ENCODE data around the gene CD82. TPM values are rescaled to one million over a fixed set of nuclear protein-coding genes. Genes with fewer than 3 reads are reported as not detected.

The CD82 gene
- total RNA-seq, 4 donors from 2014 or later, result 10.2 to 26.3 (median 20.8) TPM

DNA sequence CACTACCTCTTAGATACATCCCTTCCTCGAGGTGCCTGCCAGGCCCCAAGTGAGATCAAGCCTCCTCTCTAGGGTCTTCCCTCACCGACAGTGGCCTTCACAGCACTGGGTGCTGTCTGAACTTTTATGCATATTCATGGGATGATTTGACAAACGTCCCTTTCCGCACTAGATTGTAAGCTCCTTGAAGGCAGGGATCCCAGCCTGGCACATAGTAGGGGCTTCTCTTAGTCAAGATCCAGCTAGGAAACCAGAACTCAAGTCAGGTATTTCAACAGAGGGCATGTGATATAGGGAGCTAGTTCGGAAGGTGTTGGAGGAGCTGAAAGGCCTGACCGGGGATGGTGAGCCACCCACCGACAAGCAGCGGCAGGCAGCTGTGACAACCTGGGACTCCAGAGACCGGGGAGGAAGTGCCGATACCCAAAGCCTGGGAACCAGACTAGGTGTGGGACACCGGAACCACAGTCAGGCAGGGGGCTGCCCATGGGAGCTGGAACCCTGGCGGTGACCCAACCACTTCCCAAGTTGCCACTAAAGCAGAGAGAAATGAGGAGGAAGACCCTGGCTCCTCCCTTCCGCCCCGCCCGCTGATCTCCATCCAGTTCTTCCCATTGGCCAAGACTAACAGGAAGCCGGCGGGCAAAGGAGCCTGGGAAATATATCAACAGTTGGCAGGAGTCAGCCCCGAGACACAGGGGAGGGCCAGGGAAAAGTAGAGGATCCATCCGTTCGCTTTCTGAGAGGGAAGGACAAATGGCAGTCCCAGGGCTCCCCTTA lies 39.8 kb upstream of the CD82 start:
- Histone ChIP-seq H3K4me3 (no peak overlapping the region), H3K9me3 (no peaks in the 10 kb centered on the region), H3K36me3 (no peaks in the 10 kb centered on the region), H3K27me3 (no peaks in the 10 kb centered on the region), H3K27ac (no peak overlapping the region), H3K4me1 (no peaks in the 10 kb centered on the region)
- TF ChIP-seq, protein P1, sequence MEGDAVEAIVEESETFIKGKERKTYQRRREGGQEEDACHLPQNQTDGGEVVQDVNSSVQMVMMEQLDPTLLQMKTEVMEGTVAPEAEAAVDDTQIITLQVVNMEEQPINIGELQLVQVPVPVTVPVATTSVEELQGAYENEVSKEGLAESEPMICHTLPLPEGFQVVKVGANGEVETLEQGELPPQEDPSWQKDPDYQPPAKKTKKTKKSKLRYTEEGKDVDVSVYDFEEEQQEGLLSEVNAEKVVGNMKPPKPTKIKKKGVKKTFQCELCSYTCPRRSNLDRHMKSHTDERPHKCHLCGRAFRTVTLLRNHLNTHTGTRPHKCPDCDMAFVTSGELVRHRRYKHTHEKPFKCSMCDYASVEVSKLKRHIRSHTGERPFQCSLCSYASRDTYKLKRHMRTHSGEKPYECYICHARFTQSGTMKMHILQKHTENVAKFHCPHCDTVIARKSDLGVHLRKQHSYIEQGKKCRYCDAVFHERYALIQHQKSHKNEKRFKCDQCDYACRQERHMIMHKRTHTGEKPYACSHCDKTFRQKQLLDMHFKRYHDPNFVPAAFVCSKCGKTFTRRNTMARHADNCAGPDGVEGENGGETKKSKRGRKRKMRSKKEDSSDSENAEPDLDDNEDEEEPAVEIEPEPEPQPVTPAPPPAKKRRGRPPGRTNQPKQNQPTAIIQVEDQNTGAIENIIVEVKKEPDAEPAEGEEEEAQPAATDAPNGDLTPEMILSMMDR (IDR thresholded peaks at IDR 0.05), result no peak
- no peak for TF ChIP-seq POLR2A (IDR thresholded peaks at IDR 0.05)
- intact Hi-C loops (cut with DNase I; ENCODE audit: low total_unique reads), result no loop called here
- no peak for DNase-seq

GRCh38 chr11:44526438-44526837 lies 39.0 kb upstream of the CD82 start:
- TF ChIP-seq, protein P1 (IDR thresholded peaks at IDR 0.05), result no peak
- TF ChIP-seq POLR2A (IDR thresholded peaks at IDR 0.05), result no peak
- Histone ChIP-seq H3K36me3 (no peaks in the 10 kb centered on the region), H3K27ac (no peak overlapping the region), H3K4me1 (no peaks in the 10 kb centered on the region), H3K27me3 (no peaks in the 10 kb centered on the region), H3K4me3 (no peak overlapping the region), H3K9me3 (no peaks in the 10 kb centered on the region)
- intact Hi-C loops (cut with DNase I; ENCODE audit: low total_unique reads), result no loop called here
- DNase-seq, result no peak

DNA sequence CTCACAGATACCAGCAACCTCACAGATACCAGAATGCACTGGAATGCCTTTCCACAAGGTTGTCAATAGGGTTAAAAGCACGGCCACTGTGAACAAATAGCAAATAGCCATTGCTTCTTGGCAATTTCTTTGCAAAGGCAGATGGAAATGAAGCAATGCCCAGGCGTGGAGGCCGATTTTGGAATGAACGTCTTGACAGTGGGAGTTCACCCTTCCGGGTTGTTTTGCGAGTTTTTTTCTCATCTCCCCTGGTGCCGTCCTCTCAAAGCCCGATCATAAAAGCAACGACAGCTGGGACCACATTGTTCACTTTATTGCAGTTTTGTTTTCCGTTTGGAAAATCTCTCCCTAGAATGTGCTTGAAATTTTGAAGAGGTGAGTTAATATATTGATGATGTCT lies 38.0 kb upstream of the CD82 start:
- H3K4me3 ChIP-seq, result no peak overlapping the region
- TF ChIP-seq POLR2A (IDR thresholded peaks at IDR 0.05), result no peak
- TF ChIP-seq, protein P1 (IDR thresholded peaks at IDR 0.05), result no peak
- intact Hi-C loops (cut with DNase I; ENCODE audit: low total_unique reads), result no loop called here
- H3K27me3 ChIP-seq, result no peaks in the 10 kb centered on the region
- DNase-seq, result no peak
- no peaks in the 10 kb centered on the region for H3K4me1 ChIP-seq
- H3K36me3 ChIP-seq, result no peaks in the 10 kb centered on the region
- no peak overlapping the region for H3K27ac ChIP-seq
- H3K9me3 ChIP-seq, result no peaks in the 10 kb centered on the region

DNA sequence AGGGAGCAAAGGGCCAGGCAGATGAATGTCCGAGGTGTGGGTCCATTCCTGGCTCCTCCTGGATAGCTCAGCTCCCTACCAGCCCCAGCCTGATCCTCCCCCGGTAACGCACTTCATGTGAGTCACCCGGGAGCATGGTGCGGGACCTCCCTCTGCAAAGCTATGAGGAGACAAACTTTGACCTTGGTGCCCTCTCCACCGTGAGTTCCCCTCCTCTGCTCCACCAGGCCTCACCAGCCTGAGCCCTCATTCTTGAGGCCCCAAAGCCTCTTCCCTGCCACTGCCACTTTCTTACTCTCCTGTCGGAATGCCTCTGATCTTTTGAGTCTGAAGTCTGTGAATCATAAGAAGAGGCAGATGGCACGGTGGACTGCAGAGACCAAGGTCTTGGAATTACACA lies 37.4 kb upstream of the CD82 start:
- no peak for TF ChIP-seq POLR2A (IDR thresholded peaks at IDR 0.05)
- TF ChIP-seq, protein P1 (IDR thresholded peaks at IDR 0.05), result no peak
- Histone ChIP-seq H3K27me3 (no peaks in the 10 kb centered on the region), H3K9me3 (no peaks in the 10 kb centered on the region), H3K36me3 (no peaks in the 10 kb centered on the region), H3K4me3 (no peak overlapping the region), H3K4me1 (no peaks in the 10 kb centered on the region), H3K27ac (no peak overlapping the region)
- intact Hi-C loops (cut with DNase I; ENCODE audit: low total_unique reads), result no loop called here
- no peak for DNase-seq

- Histone ChIP-seq H3K27ac (no peak overlapping the region), H3K27me3 (no peaks in the 10 kb centered on the region), H3K36me3 (no peaks in the 10 kb centered on the region), H3K4me3 (no peak overlapping the region), H3K9me3 (no peaks in the 10 kb centered on the region), H3K4me1 (no peaks in the 10 kb centered on the region)
- intact Hi-C loops (cut with DNase I; ENCODE audit: low total_unique reads), result no loop called here
- no peak for TF ChIP-seq POLR2A (IDR thresholded peaks at IDR 0.05)
- TF ChIP-seq, protein P1 (IDR thresholded peaks at IDR 0.05), result no peak
- no peak for DNase-seq
Measured at GRCh38 chr11:44528581-44528980, 36.9 kb upstream of the CD82 start.
